GM13976 (cell line): ENCODE results near the gene ALG8.

Experiments
- DNase-seq: peaks from one replicate; pipeline ENCODE4 v3.0.0; 2012; ENCODE audit warnings: low spot score
- in situ Hi-C: fragments of 300-500 bp; cut with MboI; formaldehyde crosslinking; loops from one replicate; pipeline ENCODE4 v1.12.0; 2022; ENCODE audit warnings: low sequenced_read_pairs, mixed read lengths, inconsistent platforms; ENCODE audit not compliant: unreplicated experiment
- TF ChIP-seq, protein P1 (sequence below): IDR thresholded peaks from 2 replicates; pipeline ENCODE4 v1.5.1; 2012; ENCODE audit warnings: borderline replicate concordance, mild to moderate bottlenecking; ENCODE audit not compliant: insufficient read depth; ENCODE audit errors: extremely low read depth, missing control alignments, control extremely low read depth

ALG8 gene

DNA sequence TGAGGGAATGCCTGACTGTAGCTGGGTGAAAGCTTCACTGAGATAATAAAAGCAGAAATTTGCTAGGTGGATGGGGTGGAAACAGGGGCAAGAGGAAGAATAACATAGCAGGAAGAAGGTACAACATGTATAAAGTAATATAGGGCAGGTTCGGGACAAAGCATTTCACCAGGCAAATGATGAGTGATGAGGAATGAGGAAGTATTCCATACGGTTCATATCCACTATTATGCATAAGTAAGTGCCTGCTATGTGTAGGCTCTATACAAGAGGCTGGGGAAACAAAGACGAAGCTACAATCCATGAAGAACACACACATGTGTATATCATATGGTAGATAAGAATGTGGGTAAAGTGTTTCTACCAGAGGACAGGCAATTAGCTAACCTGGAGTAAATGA, 67.7 kb downstream of the ALG8 start:
- in situ Hi-C loops, result no loop called here
- TF ChIP-seq, protein P1, sequence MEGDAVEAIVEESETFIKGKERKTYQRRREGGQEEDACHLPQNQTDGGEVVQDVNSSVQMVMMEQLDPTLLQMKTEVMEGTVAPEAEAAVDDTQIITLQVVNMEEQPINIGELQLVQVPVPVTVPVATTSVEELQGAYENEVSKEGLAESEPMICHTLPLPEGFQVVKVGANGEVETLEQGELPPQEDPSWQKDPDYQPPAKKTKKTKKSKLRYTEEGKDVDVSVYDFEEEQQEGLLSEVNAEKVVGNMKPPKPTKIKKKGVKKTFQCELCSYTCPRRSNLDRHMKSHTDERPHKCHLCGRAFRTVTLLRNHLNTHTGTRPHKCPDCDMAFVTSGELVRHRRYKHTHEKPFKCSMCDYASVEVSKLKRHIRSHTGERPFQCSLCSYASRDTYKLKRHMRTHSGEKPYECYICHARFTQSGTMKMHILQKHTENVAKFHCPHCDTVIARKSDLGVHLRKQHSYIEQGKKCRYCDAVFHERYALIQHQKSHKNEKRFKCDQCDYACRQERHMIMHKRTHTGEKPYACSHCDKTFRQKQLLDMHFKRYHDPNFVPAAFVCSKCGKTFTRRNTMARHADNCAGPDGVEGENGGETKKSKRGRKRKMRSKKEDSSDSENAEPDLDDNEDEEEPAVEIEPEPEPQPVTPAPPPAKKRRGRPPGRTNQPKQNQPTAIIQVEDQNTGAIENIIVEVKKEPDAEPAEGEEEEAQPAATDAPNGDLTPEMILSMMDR, result no peak

DNA sequence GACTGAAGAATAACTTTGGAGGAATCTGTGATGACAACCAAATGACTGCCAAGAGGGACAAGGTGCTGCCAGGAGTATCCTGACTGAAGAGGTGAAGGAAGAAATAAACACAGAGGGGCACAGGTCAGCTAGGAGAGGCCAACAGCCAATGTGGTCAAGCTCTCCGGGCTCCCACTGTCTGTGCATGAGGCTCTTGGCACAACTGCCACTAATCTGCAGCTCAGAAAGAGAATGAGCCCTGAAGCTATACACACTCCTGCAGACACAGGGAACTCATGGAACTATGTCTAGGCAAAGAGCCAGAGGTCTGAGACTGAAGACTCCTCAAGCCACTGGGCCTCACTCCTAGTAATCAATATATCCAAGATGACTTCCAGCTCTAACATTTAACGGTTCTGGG, 68.8 kb downstream of the ALG8 start:
- DNase-seq, result no peak
- TF ChIP-seq, protein P1, result no peak
- in situ Hi-C loops, result no loop called here

More for the DNA sequence above, 67.7 kb downstream of the ALG8 start:
- no peak for DNase-seq

DNA sequence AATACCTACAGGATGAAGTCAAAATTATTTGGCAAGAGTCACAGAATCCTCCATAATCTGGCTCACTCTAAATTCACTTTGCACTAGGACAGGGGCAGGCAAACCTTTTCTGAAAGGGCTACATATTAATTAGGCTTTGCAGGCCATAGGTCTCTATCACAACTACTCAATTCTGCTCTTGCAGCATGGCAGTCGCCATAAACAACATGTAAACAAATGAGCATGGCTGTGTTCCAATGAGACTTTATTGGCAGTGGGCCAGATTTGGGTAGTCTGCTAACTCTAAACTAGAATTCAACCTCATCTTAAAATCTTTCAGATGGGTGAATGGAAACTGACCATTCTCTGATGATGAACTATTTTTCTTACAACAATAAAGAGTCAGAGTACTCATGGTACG, 70.0 kb downstream of the ALG8 start:
- DNase-seq, result no peak
- TF ChIP-seq, protein P1, result no peak

DNA sequence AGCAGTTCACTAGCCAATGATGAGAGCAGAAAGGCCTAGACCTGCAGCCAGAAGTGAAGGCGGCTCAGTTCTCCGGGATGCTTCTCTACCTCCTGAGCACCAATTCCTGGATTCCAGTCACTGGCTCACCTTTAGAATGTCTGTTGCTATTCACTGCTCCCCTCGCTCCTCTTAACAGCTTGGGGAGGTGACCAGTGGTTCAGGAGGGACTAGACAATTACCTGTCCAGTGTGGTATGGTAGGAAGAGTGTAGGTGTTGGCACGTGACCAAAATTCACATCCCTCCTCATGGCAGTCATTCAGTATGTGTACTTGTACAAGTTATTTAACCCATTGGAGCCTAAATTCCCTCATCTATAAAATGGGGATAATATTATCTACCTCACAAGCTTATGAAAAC, 71.7 kb downstream of the ALG8 start:
- TF ChIP-seq, protein P1, result no peak
- DNase-seq, result no peak
- in situ Hi-C loops, result no loop called here

More for the DNA sequence above, 70.0 kb downstream of the ALG8 start:
- in situ Hi-C loops, result no loop called here

DNA sequence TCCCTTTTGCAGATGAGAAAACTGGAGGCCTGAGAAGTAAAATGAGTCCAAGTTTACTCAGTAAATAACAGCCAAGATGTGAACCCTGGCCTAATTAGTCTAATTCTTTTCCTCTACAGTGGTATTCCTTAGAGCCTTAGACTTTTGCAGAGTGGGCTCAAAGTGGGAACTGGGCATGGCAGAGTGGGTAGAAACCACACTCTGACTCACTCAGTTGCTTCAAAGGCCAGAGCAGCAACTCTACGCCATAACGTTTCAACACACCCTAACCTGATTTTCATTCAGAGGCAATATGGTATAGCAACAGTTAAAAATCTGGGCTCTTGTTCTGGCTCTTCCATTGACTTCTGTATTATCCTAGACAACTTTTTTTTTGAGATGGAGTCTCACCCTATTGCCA, 73.0 kb downstream of the ALG8 start:
- TF ChIP-seq, protein P1, result no peak
- DNase-seq, result no peak
- in situ Hi-C loops, result no loop called here

DNA sequence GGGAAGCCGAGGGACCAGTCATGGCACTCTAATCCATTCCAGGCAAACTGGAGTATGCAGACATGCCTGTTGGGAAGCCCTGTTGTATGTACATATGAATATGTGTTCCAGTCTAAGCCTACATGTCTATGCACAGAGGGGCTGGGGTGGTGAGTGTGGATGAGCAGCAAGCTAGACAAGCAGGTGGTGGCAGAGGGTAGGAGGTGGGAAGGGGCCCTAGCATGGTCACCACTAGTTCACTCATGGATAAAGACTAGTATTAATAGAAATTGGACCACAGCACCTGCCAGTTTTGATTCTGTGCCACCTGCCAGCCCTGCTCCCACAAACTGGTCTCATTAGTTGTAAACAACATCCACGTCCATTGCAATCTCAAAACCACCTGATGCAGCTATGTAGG, 74.2 kb downstream of the ALG8 start:
- no peak for DNase-seq
- in situ Hi-C loops, result no loop called here
- TF ChIP-seq, protein P1, result no peak

DNA sequence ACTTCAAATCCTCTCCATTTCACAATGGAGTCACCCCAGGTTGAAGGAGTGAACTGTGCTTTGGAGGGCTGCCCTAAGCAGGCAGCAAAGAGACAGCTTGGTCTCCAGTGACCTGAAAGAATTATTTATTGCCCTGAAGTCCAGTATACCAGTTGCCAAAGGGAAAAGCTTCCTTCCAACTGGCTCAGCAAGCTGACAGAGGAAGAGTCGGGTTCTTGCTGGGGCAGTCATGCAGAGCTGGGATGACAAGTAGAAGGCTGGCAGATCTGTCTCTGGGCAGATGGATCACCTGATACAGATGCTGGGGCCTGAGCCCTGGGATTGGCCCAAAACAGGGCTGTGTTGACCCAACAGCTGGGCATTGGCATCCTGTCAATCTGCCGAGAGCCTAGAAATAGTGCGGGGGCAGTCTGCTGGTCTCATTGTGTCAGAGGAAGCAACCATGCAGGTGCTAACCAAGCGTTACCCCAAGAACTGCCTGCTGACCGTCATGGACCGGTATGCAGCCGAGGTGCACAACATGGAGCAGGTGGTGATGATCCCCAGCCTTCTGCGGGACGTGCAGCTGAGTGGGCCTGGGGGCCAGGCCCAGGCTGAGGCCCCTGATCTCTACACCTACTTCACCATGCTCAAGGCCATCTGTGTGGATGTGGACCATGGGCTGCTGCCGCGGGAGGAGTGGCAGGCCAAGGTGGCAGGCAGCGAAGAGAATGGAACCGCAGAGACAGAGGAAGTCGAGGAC, 75.8 kb downstream of the ALG8 start, which contains the start of gene THRSP:
Gene THRSP (plus strand): TSS at position 422 of the 742 bp plus-strand sequence. CDS start 21 bp downstream, at position 443.
- TF ChIP-seq, protein P1, result no peak
- no peak for DNase-seq
- in situ Hi-C loops, result no loop called here
